ENCODE results near the gene FMN1.

GRCh38 chr15:32778391-32779176 lies 415.9 kb downstream of the FMN1 start:
- TF ChIP-seq CTCF (IDR thresholded peaks at IDR 0.05), result no peak
- TF ChIP-seq POLR2A (IDR thresholded peaks at IDR 0.05), result no peak
